ENCODE results near the gene TSPAN18. TPM values are rescaled to one million over a fixed set of nuclear protein-coding genes. Genes with fewer than 3 reads are reported as not detected.

TSPAN18 gene
- total RNA-seq, 4 donors from 2014 or later: 2.1 to 9.1 (median 2.5) TPM

- no peak overlapping the region for H3K4me3 ChIP-seq
- no peak for ATAC-seq
- in situ Hi-C loops (cut with MboI; ENCODE audit: low sequenced_read_pairs in 4 of 4): no loop called here
- H3K27ac ChIP-seq: no peak overlapping the region
- H3K9me3 ChIP-seq: no peaks in the 10 kb centered on the region
- no peak for DNase-seq
- no peak for TF ChIP-seq POLR2A (IDR thresholded peaks at IDR 0.05)
- no peak for TF ChIP-seq CTCF (IDR thresholded peaks at IDR 0.05 in 4 of 5, conservative IDR thresholded peaks at IDR 0.05 in 1 of 5)
- intact Hi-C loops (cut with DNase I; ENCODE audit: low total_unique reads): no loop called here
- H3K4me1 ChIP-seq: peaks cover 0 to 23% of the 10 kb centered on the region in 2 donors
- no peaks in the 10 kb centered on the region for H3K36me3 ChIP-seq
- no peaks in the 10 kb centered on the region for H3K27me3 ChIP-seq
Observed at GRCh38 chr11:44702889-44703288, 23.9 kb upstream of the TSPAN18 start.

- Histone ChIP-seq H3K27ac (no peak overlapping the region), H3K27me3 (no peaks in the 10 kb centered on the region), H3K4me1 (no peaks in the 10 kb centered on the region), H3K36me3 (no peaks in the 10 kb centered on the region), H3K4me3 (no peak overlapping the region), H3K9me3 (no peaks in the 10 kb centered on the region)
- TF ChIP-seq POLR2A (IDR thresholded peaks at IDR 0.05) (no peak), CTCF (IDR thresholded peaks at IDR 0.05 in 4 of 5, conservative IDR thresholded peaks at IDR 0.05 in 1 of 5) (no peak)
- no peak for ATAC-seq
- in situ Hi-C loops (cut with MboI; ENCODE audit: low sequenced_read_pairs in 4 of 4): no loop called here
- intact Hi-C loops (cut with DNase I; ENCODE audit: low total_unique reads): no loop called here
- DNase-seq: no peak
Observed at GRCh38 chr11:44707094-44707493, 19.7 kb upstream of the TSPAN18 start.

- no peak overlapping the region for H3K27ac ChIP-seq
- no peak overlapping the region for H3K4me3 ChIP-seq
- DNase-seq (no peak), ATAC-seq (no peak)
- no peak for TF ChIP-seq POLR2A (IDR thresholded peaks at IDR 0.05)
- TF ChIP-seq CTCF (IDR thresholded peaks at IDR 0.05 in 4 of 5, conservative IDR thresholded peaks at IDR 0.05 in 1 of 5): no peak
- in situ Hi-C loops (cut with MboI; ENCODE audit: low sequenced_read_pairs in 4 of 4): no loop called here
- intact Hi-C loops (cut with DNase I; ENCODE audit: low total_unique reads): no loop called here
- H3K27me3 ChIP-seq: no peaks in the 10 kb centered on the region
- no peaks in the 10 kb centered on the region for H3K9me3 ChIP-seq
- H3K4me1 ChIP-seq: no peaks in the 10 kb centered on the region
- no peaks in the 10 kb centered on the region for H3K36me3 ChIP-seq
Observed at GRCh38 chr11:44708009-44708408, 18.8 kb upstream of the TSPAN18 start.

- no peak for TF ChIP-seq POLR2A (IDR thresholded peaks at IDR 0.05)
- TF ChIP-seq CTCF (IDR thresholded peaks at IDR 0.05 in 4 of 5, conservative IDR thresholded peaks at IDR 0.05 in 1 of 5): no peak
- Histone ChIP-seq H3K27me3 (no peaks in the 10 kb centered on the region), H3K9me3 (no peaks in the 10 kb centered on the region), H3K27ac (no peak overlapping the region), H3K4me3 (no peak overlapping the region), H3K36me3 (no peaks in the 10 kb centered on the region), H3K4me1 (no peaks in the 10 kb centered on the region)
- in situ Hi-C loops (cut with MboI; ENCODE audit: low sequenced_read_pairs in 4 of 4) (no loop called here), intact Hi-C loops (cut with DNase I; ENCODE audit: low total_unique reads) (no loop called here)
- ATAC-seq (no peak), DNase-seq (no peak)
Observed at GRCh38 chr11:44708523-44709280, 18.1 kb upstream of the TSPAN18 start.

- Histone ChIP-seq H3K27me3 (no peaks in the 10 kb centered on the region), H3K36me3 (no peaks in the 10 kb centered on the region), H3K4me1 (no peaks in the 10 kb centered on the region), H3K4me3 (no peak overlapping the region), H3K27ac (no peak overlapping the region), H3K9me3 (no peaks in the 10 kb centered on the region)
- in situ Hi-C loops (cut with MboI; ENCODE audit: low sequenced_read_pairs in 4 of 4) (no loop called here), intact Hi-C loops (cut with DNase I; ENCODE audit: low total_unique reads) (no loop called here)
- TF ChIP-seq CTCF (IDR thresholded peaks at IDR 0.05 in 4 of 5, conservative IDR thresholded peaks at IDR 0.05 in 1 of 5) (no peak), POLR2A (IDR thresholded peaks at IDR 0.05) (no peak)
- DNase-seq: no peak
- no peak for ATAC-seq
Observed at GRCh38 chr11:44709281-44709562, 17.5 kb upstream of the TSPAN18 start.

All from gastrocnemius medialis (tissue), 4 donors.